HCT116 (cell line): ENCODE measurements around the gene MND1. TPM values are rescaled to one million over a fixed set of nuclear protein-coding genes. Genes with fewer than 3 reads are reported as not detected.

Experiments
- ATAC-seq: fragments of 200-7000 bp; cut with Tn5 transposase; 2 replicates; pipeline ENCODE4 v1.9.1; 2020; ENCODE audit warnings: mild to moderate bottlenecking, moderate library complexity
- BruUV-seq: library from RNA; stranded (reverse); fragments of 400-500 nt; replicated peaks from 2 replicates; lab custom pipeline; 2021; lab: Mats Ljungman, UMichigan
- CTCF ChIA-PET: fragments of 300-600 bp; sonication (Branson Sonifier 250); formaldehyde crosslinking; loops from one replicate; lab custom pipeline; 2021; ENCODE audit warnings: antibody characterized with exemption; lab: Charles Lee
- POLR2A ChIA-PET: fragments of 300-600, 350-600 bp; sonication (Branson Sonifier 250); formaldehyde crosslinking; loops from one replicate; lab custom pipeline; 2021; ENCODE audit warnings: antibody characterized with exemption; lab: Charles Lee
- RAD21 ChIA-PET, 2 experiments: fragments of 300-600 bp; sonication (Branson Sonifier 250); formaldehyde crosslinking; loops; one replicate each; lab custom pipeline; 2023; ENCODE audit warnings: low total read pairs in 2 of 2; ENCODE audit not compliant: uncharacterized antibody in 2 of 2, unreplicated experiment in 2 of 2, low non-redundant PET in 1 of 2; lab: Charles Lee
- DNase-seq: peaks from one replicate; pipeline ENCODE4 v3.0.0-alpha.2; 2010; ENCODE audit warnings: low read depth, low spot score
- H2AFZ ChIP-seq: fragments of 200-600 bp; shearing (Covaris generic), sonication (generic); 2 replicates; pipeline ENCODE4 v1.6.1; 2017; ENCODE audit warnings: low read depth, mixed run types, mixed read lengths, antibody characterized with exemption, low read length; ENCODE audit not compliant: poor library complexity, severe bottlenecking
- H3K27ac ChIP-seq: 2 replicates; pipeline ENCODE4 v1.5.1; 2012; ENCODE audit warnings: low read depth, low read length
- H3K27me3 ChIP-seq: fragments of 200-600 bp; sonication (generic); 2 replicates; pipeline ENCODE4 v1.6.1; 2016; ENCODE audit warnings: mixed run types, low read length, mixed read lengths; ENCODE audit not compliant: insufficient read depth
- H3K36me3 ChIP-seq, 2 experiments: fragments of 200-500 bp in 1 of 2; fragments of 200-600 bp in 1 of 2; sonication (Bioruptor generic) in 1 of 2; sonication (generic) in 1 of 2; 2 replicates each; pipeline versions ENCODE4 v1.5.1 to v1.6.1; 2014 to 2016; ENCODE audit warnings: low read length in 2 of 2, inconsistent platforms in 1 of 2, mixed read lengths in 1 of 2, mixed run types in 1 of 2; ENCODE audit not compliant: insufficient read depth in 2 of 2, control insufficient read depth in 1 of 2
- H3K4me1 ChIP-seq, 2 experiments: fragments of 200-600 bp in 1 of 2; sonication (generic) in 1 of 2; 2 replicates each; pipeline versions ENCODE4 v1.5.1 to v1.6.1; 2012 to 2017; ENCODE audit warnings: low read length in 2 of 2, inconsistent platforms in 1 of 2, mild to moderate bottlenecking in 1 of 2, mixed read lengths in 1 of 2, mixed run types in 1 of 2, moderate library complexity in 1 of 2; ENCODE audit not compliant: insufficient read depth in 2 of 2, control insufficient read depth in 1 of 2
- H3K4me2 ChIP-seq: fragments of 200-600 bp; sonication (generic); 2 replicates; pipeline ENCODE4 v1.6.1; 2017; ENCODE audit warnings: mixed run types, low read length, mixed read lengths
- H3K4me3 ChIP-seq, 2 experiments: fragments of 200-600 bp in 1 of 2; sonication (generic) in 1 of 2; replicated peaks in 1 of 2; 2 replicates each; pipeline ENCODE4 v1.5.1; 2011 to 2016; ENCODE audit warnings: low read length in 2 of 2, control low read depth in 1 of 2, low read depth in 1 of 2, mild to moderate bottlenecking in 1 of 2, mixed read lengths in 1 of 2, mixed run types in 1 of 2
- H3K79me2 ChIP-seq: fragments of 200-600 bp; sonication (generic); 2 replicates; pipeline ENCODE4 v1.6.1; 2017; ENCODE audit warnings: mild to moderate bottlenecking, mixed run types, low read length, moderate library complexity, mixed read lengths; ENCODE audit not compliant: insufficient read depth
- H3K9ac ChIP-seq: fragments of 200-600 bp; sonication (generic); 2 replicates; pipeline ENCODE4 v1.6.1; 2016; ENCODE audit warnings: low read length, mixed read lengths
- H3K9me2 ChIP-seq: fragments of 200-600 bp; sonication (generic), shearing (Covaris generic); 2 replicates; pipeline ENCODE4 v1.6.1; 2017; ENCODE audit warnings: mixed run types, mild to moderate bottlenecking, moderate library complexity; ENCODE audit not compliant: insufficient read depth
- H3K9me3 ChIP-seq, 2 experiments: fragments of 200-500 bp in 1 of 2; fragments of 200-600 bp in 1 of 2; sonication (Bioruptor generic) in 1 of 2; sonication (generic) in 1 of 2; 2 replicates each; pipeline ENCODE4 v1.6.1; 2014 to 2017; ENCODE audit warnings: low read length in 2 of 2, mixed read lengths in 2 of 2, inconsistent platforms in 1 of 2, low read depth in 1 of 2, mild to moderate bottlenecking in 1 of 2, mixed run types in 1 of 2, moderate library complexity in 1 of 2; ENCODE audit not compliant: control insufficient read depth in 1 of 2, insufficient read depth in 1 of 2
- H4K20me1 ChIP-seq: fragments of 200-600 bp; sonication (generic), shearing (Covaris generic); 2 replicates; pipeline ENCODE4 v1.6.1; 2017; ENCODE audit warnings: mixed run types, mild to moderate bottlenecking, moderate library complexity; ENCODE audit not compliant: insufficient read depth
- CBX3 ChIP-seq: IDR thresholded peaks from 2 replicates; pipeline ENCODE4 v1.6.1; 2012; ENCODE audit warnings: low read depth
- CEBPB ChIP-seq: IDR thresholded peaks from 2 replicates; pipeline ENCODE4 v1.6.1; 2012; ENCODE audit warnings: low read depth
- EGR1 ChIP-seq: IDR thresholded peaks from 2 replicates; pipeline ENCODE4 v1.6.1; 2012; ENCODE audit warnings: low read depth
- ELF1 ChIP-seq: IDR thresholded peaks from 2 replicates; pipeline ENCODE4 v1.6.1; 2012; ENCODE audit warnings: low read depth, borderline replicate concordance
- EZH2 ChIP-seq: fragments of 200-600 bp; sonication (generic); IDR thresholded peaks from 2 replicates; pipeline ENCODE4 v1.6.1; 2017; ENCODE audit warnings: antibody characterized with exemption, mixed run types
- FOSL1 ChIP-seq: IDR thresholded peaks from 2 replicates; pipeline ENCODE4 v1.6.1; 2012; ENCODE audit warnings: low read depth
- JUND ChIP-seq: IDR thresholded peaks from 2 replicates; pipeline ENCODE4 v1.6.1; 2012
- POLR2A ChIP-seq: IDR thresholded peaks from 2 replicates; pipeline ENCODE4 v1.7.0; 2011; ENCODE audit warnings: borderline replicate concordance; ENCODE audit not compliant: insufficient read depth, insufficient read length; ENCODE audit errors: extremely low read depth
- POLR2AphosphoS5 ChIP-seq: IDR thresholded peaks from 2 replicates; pipeline ENCODE4 v1.6.1; 2011; ENCODE audit warnings: mild to moderate bottlenecking, low read depth, low read length, moderate library complexity
- RAD21 ChIP-seq: IDR thresholded peaks from 2 replicates; pipeline ENCODE4 v1.6.1; 2012; ENCODE audit warnings: low read depth, mild to moderate bottlenecking
- SIN3A ChIP-seq: IDR thresholded peaks from 2 replicates; pipeline ENCODE4 v1.6.1; 2012; ENCODE audit warnings: low read depth
- SRF ChIP-seq: IDR thresholded peaks from 2 replicates; pipeline ENCODE4 v1.6.1; 2012; ENCODE audit warnings: low read depth
- TCF7L2 ChIP-seq: IDR thresholded peaks from 2 replicates; pipeline ENCODE4 v1.7.0; 2011; ENCODE audit warnings: borderline replicate concordance, inconsistent platforms; ENCODE audit not compliant: insufficient read depth, insufficient read length; ENCODE audit errors: extremely low read depth
- YY1 ChIP-seq: IDR thresholded peaks from 2 replicates; pipeline ENCODE4 v1.6.1; 2011; ENCODE audit warnings: low read length, low read depth, moderate library complexity, mild to moderate bottlenecking; ENCODE audit not compliant: insufficient replicate concordance; ENCODE audit errors: extremely low read depth
- ZFX ChIP-seq: fragments of 450-650 bp; IDR thresholded peaks from 2 replicates; pipeline ENCODE4 v1.6.1; 2017
- ZNF274 ChIP-seq: fragments of 200-500 bp; sonication (Bioruptor generic); IDR thresholded peaks from 2 replicates; pipeline ENCODE4 v1.6.1; 2014; ENCODE audit warnings: mild to moderate bottlenecking, low read depth, low read length, inconsistent platforms
- intact Hi-C: fragments of 100-400 bp; cut with micrococcal nuclease; formaldehyde crosslinking; loops from 2 replicates; pipeline ENCODE4 v1.10.0; 2022
- total RNA-seq: library from RNA; stranded (reverse); gene quantifications from one replicate; pipeline ENCODE4 v1.2.1, GENCODE V29; 2021; ENCODE audit not compliant: unreplicated experiment
- TF ChIP-seq, protein P1 (sequence below): IDR thresholded peaks from 2 replicates; pipeline ENCODE4 v1.6.1; 2012; ENCODE audit warnings: low read depth
- TF ChIP-seq, protein P2 (sequence below): IDR thresholded peaks from 2 replicates; pipeline ENCODE4 v1.6.1; 2012

MND1 gene
- total RNA-seq, 1 experiment from 2014 or later: 29.9 TPM

DNA sequence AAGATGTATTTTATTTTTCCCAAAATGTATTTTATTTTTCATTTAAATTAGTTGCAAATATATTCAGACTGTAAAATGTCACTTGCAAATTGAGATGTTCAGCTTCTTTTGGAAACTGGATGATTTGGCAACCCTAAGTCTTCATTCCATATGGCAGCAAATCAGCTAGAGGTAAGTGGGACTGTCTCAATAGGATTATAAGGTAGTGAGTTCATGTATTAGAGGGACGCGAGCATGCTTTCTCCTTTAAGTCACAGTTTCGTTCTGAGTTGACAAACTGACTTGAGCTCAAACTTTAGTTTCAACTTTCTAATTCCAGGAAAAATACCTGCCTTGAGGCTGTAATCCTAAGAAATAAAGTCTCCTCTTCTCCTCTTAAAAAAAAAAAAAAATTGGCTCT lies 77.5 kb downstream of the MND1 start:
- Histone ChIP-seq H3K4me1 (no peaks in the 10 kb centered on the region), H3K4me2 (no peak overlapping the region), H3K4me3 (no peak overlapping the region), H3K27me3 (no peaks in the 10 kb centered on the region), H3K79me2 (no peaks in the 10 kb centered on the region), H3K9ac (no peak overlapping the region), H3K36me3 (no peaks in the 10 kb centered on the region), H3K27ac (no peak overlapping the region), H4K20me1 (no peaks in the 10 kb centered on the region), H2AFZ (no peak overlapping the region), H3K9me2 (no peaks in the 10 kb centered on the region), H3K9me3 (no peaks in the 10 kb centered on the region)
- ChIA-PET RAD21 (no interaction called here), CTCF (no interaction called here), POLR2A (no interaction called here)
- no peak for TF ChIP-seq CEBPB
- no peak for TF ChIP-seq YY1
- TF ChIP-seq ZFX: no peak
- no peak for TF ChIP-seq SRF
- no peak for TF ChIP-seq RAD21
- TF ChIP-seq ELF1: no peak
- TF ChIP-seq EGR1: no peak
- TF ChIP-seq, protein P1, sequence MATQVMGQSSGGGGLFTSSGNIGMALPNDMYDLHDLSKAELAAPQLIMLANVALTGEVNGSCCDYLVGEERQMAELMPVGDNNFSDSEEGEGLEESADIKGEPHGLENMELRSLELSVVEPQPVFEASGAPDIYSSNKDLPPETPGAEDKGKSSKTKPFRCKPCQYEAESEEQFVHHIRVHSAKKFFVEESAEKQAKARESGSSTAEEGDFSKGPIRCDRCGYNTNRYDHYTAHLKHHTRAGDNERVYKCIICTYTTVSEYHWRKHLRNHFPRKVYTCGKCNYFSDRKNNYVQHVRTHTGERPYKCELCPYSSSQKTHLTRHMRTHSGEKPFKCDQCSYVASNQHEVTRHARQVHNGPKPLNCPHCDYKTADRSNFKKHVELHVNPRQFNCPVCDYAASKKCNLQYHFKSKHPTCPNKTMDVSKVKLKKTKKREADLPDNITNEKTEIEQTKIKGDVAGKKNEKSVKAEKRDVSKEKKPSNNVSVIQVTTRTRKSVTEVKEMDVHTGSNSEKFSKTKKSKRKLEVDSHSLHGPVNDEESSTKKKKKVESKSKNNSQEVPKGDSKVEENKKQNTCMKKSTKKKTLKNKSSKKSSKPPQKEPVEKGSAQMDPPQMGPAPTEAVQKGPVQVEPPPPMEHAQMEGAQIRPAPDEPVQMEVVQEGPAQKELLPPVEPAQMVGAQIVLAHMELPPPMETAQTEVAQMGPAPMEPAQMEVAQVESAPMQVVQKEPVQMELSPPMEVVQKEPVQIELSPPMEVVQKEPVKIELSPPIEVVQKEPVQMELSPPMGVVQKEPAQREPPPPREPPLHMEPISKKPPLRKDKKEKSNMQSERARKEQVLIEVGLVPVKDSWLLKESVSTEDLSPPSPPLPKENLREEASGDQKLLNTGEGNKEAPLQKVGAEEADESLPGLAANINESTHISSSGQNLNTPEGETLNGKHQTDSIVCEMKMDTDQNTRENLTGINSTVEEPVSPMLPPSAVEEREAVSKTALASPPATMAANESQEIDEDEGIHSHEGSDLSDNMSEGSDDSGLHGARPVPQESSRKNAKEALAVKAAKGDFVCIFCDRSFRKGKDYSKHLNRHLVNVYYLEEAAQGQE: no peak
- TF ChIP-seq, protein P2, sequence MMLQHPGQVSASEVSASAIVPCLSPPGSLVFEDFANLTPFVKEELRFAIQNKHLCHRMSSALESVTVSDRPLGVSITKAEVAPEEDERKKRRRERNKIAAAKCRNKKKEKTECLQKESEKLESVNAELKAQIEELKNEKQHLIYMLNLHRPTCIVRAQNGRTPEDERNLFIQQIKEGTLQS: no peak
- no peak for TF ChIP-seq FOSL1
- no peak for TF ChIP-seq EZH2
- TF ChIP-seq POLR2AphosphoS5: no peak
- TF ChIP-seq JUND: no peak
- no peak for TF ChIP-seq SIN3A
- TF ChIP-seq POLR2A: no peak
- no peak for TF ChIP-seq ZNF274
- TF ChIP-seq TCF7L2: no peak
- TF ChIP-seq CBX3: no peak
- no TSS peak for BruUV-seq
- DNase-seq: no peak
- intact Hi-C loops: no loop called here
- ATAC-seq: no peak
